Fibroblast of skin of right quadriceps (primary cell): ENCODE measurements around the gene EIF2B1.
"Not testable (repeated sequence)": the region's sequence is repeated elsewhere in the genome, so short reads cannot be mapped to it uniquely, and the experiment has no call there.

Source experiments
- DNase-seq: peaks from one replicate; pipeline ENCODE4 v3.0.0-alpha.2; 2013

Gene EIF2B1

GRCh38 chr12:123617144-123617543 lies 16.3 kb downstream of the EIF2B1 start:
- DNase-seq, result no peak

GRCh38 chr12:123614531-123614930 lies 19.0 kb downstream of the EIF2B1 start:
- DNase-seq, result peak; percentile 48

GRCh38 chr12:123614110-123614509 lies 19.4 kb downstream of the EIF2B1 start:
- no peak for DNase-seq

- DNase-seq, result no peak
Observed at GRCh38 chr12:123608182-123608581, 25.3 kb downstream of the EIF2B1 start.

- no peak for DNase-seq
Observed at GRCh38 chr12:123607756-123608155, 25.7 kb downstream of the EIF2B1 start.

GRCh38 chr12:123603495-123603894 lies 30.0 kb downstream of the EIF2B1 start:
- not testable (repeated sequence) for DNase-seq

- DNase-seq, result no peak
Observed at GRCh38 chr12:123602651-123603195, 30.8 kb downstream of the EIF2B1 start.

GRCh38 chr12:123601602-123602489 lies 31.6 kb downstream of the EIF2B1 start, which contains the start of gene DDX55:
Gene DDX55, plus strand, starts transcription at chr12:123602099. Its CDS starts 50 bp downstream, at chr12:123602149.
- DNase-seq, result peak; percentile 80

GRCh38 chr12:123599721-123600120 lies 33.8 kb downstream of the EIF2B1 start:
- DNase-seq, result no peak

- no peak for DNase-seq
Observed at GRCh38 chr12:123599310-123599709, 34.2 kb downstream of the EIF2B1 start.

GRCh38 chr12:123598522-123598921 lies 35.0 kb downstream of the EIF2B1 start:
- no peak for DNase-seq

GRCh38 chr12:123597100-123597499 lies 36.4 kb downstream of the EIF2B1 start:
- DNase-seq, result no peak

- DNase-seq, result no peak
Observed at GRCh38 chr12:123595729-123596128, 37.8 kb downstream of the EIF2B1 start.

- DNase-seq, result no peak
Observed at GRCh38 chr12:123591702-123592481, 41.6 kb downstream of the EIF2B1 start.

- DNase-seq, result no peak
Observed at GRCh38 chr12:123580772-123581171, 52.7 kb downstream of the EIF2B1 start.

- not testable (repeated sequence) for DNase-seq
Observed at GRCh38 chr12:123578829-123579228, 54.7 kb downstream of the EIF2B1 start.

- DNase-seq, result no peak
Observed at GRCh38 chr12:123578243-123578642, 55.2 kb downstream of the EIF2B1 start.

- no peak for DNase-seq
Observed at GRCh38 chr12:123576611-123577010, 56.9 kb downstream of the EIF2B1 start.

GRCh38 chr12:123573870-123574269 lies 59.6 kb downstream of the EIF2B1 start:
- no peak for DNase-seq

GRCh38 chr12:123572391-123572790 lies 61.1 kb downstream of the EIF2B1 start:
- DNase-seq, result no peak

- peak; percentile 84 for DNase-seq
Observed at GRCh38 chr12:123571343-123571813, 62.1 kb downstream of the EIF2B1 start.
